ENCODE data around the gene KRTAP3-1. TPM values are rescaled to one million over a fixed set of nuclear protein-coding genes. Genes with fewer than 3 reads are reported as not detected.
"Not testable (repeated sequence)": the region's sequence is repeated elsewhere in the genome, so short reads cannot be mapped to it uniquely, and the experiment has no call there.

The KRTAP3-1 gene
- not detected for total RNA-seq
- not detected for polyA plus RNA-seq (ENCODE audit: insufficient read length in 6 of 6)
- long read RNA-seq, donor 1 = 0 reads
- long read RNA-seq, donor 2 = 0 reads
- long read RNA-seq, donor 3 = 0 reads
- long read RNA-seq, donor 4 = 0 reads
- long read RNA-seq, donor 5 = 0 reads
- long read RNA-seq, donor 6 = 0 reads
- long read RNA-seq, donor 7 = 0 reads
- long read RNA-seq, donor 8 = 0 reads
- long read RNA-seq, donor 9 = 0 reads
- long read RNA-seq, donor 10 = 0 reads
- long read RNA-seq, donor 11 = 0 reads
- long read RNA-seq, donor 12 = 0 reads

- H3K27me3 ChIP-seq = no peaks in the 10 kb centered on the region
- H3K36me3 ChIP-seq = no peaks in the 10 kb centered on the region
- intact Hi-C loops (cut with DNase I) = no loop called here
- no peak for TF ChIP-seq CTCF (IDR thresholded peaks at IDR 0.05)
- no peaks in the 10 kb centered on the region for H3K4me1 ChIP-seq
- DNase-seq = peak in 1 of 4 donors; percentile 53
- no peaks in the 10 kb centered on the region for H3K9me3 ChIP-seq
- H3K27ac ChIP-seq = no peak within 1 kb of the TSS
- peak; percentile 19 for ATAC-seq
- H3K4me3 ChIP-seq = no peak within 1 kb of the TSS
These were observed at the start of gene KRTAP3-1 for GRCh38 chr17:41008811-41009210. KRTAP3-1 (minus strand) TSS chr17:41009128; CDS start chr17:41009074, 54 bp downstream.

DNA sequence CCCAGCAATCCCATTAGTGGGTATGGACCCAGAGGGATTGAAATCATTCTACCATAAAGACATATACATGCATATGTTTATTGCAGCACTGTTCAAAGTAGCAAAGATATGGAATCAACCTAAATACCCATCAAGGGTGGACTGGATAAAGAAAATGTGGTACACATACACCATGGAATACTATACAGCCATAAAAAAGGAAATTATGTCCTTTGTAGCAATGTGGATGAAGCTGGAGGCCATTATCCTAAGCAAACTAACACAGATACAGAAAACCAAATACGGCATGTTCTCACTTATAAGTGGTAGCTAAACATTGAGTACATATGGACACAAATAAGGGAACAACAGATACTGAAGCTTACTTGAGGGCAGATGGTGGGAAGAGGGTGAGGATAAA is 48.6 kb upstream of the KRTAP3-1 start:
- TF ChIP-seq CTCF (IDR thresholded peaks at IDR 0.05) = no peak
- no peak overlapping the region for H3K27ac ChIP-seq
- DNase-seq = no peak
- no peaks in the 10 kb centered on the region for H3K9me3 ChIP-seq
- ATAC-seq = no peak
- H3K36me3 ChIP-seq = no peaks in the 10 kb centered on the region
- intact Hi-C loops (cut with DNase I) = no loop called here
- no peak overlapping the region for H3K4me3 ChIP-seq
- no peaks in the 10 kb centered on the region for H3K4me1 ChIP-seq
- H3K27me3 ChIP-seq = peaks cover 0 to 30% of the 10 kb centered on the region in 2 donors

DNA sequence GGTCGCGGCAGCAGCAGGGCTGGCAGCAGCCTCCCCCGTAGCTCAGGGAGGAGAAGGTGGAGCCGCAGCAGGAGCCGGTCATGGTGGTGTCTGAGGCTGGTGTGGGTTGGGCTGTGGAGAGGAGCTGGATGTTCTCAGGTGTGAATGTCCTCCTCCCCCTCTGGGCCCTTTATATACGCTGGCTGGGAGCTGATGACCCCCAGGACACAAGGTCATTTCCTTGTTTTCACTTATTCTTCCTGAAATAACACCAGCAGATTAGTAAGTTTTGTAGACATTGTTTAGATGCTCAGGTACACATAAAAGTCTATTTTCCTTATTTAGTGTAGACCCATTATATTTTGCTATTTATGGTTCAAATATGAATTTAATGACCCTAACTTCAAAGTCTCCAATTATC is 46.2 kb upstream of the KRTAP3-1 start, which contains the start of gene KRTAP2-2:
Gene KRTAP2-2 (minus strand): TSS at position 101 of the 400 bp plus-strand sequence. CDS start 19 bp downstream, at position 82.
- ATAC-seq; DNase-seq; H3K9me3 ChIP-seq; H3K36me3 ChIP-seq; H3K27ac ChIP-seq; H3K4me3 ChIP-seq; H3K4me1 ChIP-seq; intact Hi-C loops (cut with DNase I): not testable (repeated sequence)
- peaks cover 0 to 25% of the 10 kb centered on the region in 2 donors for H3K27me3 ChIP-seq

- H3K9me3 ChIP-seq; intact Hi-C loops (cut with DNase I); H3K27ac ChIP-seq; ATAC-seq; H3K36me3 ChIP-seq; H3K4me3 ChIP-seq; H3K4me1 ChIP-seq; DNase-seq: not testable (repeated sequence)
- peaks cover 0 to 29% of the 10 kb centered on the region in 2 donors for H3K27me3 ChIP-seq
These were observed 45.6 kb upstream of the KRTAP3-1 start for GRCh38 chr17:41054556-41054955.

DNA sequence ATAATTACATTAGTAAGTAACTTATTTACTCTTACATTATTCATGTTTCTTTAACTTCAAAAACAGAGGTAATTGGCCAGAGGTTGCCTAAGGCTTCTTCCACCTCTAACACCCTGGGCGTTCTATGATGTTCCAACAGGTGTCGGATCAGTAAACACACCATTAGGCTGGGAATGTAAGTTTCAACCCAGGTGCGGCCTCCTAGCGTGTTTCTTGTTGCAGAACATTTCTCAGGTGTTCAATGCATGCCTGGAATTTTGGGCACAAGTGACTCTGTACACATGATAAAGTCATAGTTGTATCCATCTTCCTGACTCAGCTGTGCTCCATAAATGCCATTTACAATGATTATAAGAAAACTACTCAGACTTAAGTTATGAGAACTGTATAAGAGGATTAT is 45.1 kb upstream of the KRTAP3-1 start:
- no peak overlapping the region for H3K27ac ChIP-seq
- TF ChIP-seq CTCF (IDR thresholded peaks at IDR 0.05) = no peak
- H3K27me3 ChIP-seq = peaks cover 0 to 27% of the 10 kb centered on the region in 2 donors
- no peaks in the 10 kb centered on the region for H3K9me3 ChIP-seq
- no peaks in the 10 kb centered on the region for H3K4me1 ChIP-seq
- intact Hi-C loops (cut with DNase I) = no loop called here
- DNase-seq (no peak), ATAC-seq (no peak)
- no peak overlapping the region for H3K4me3 ChIP-seq
- H3K36me3 ChIP-seq = no peaks in the 10 kb centered on the region

DNA sequence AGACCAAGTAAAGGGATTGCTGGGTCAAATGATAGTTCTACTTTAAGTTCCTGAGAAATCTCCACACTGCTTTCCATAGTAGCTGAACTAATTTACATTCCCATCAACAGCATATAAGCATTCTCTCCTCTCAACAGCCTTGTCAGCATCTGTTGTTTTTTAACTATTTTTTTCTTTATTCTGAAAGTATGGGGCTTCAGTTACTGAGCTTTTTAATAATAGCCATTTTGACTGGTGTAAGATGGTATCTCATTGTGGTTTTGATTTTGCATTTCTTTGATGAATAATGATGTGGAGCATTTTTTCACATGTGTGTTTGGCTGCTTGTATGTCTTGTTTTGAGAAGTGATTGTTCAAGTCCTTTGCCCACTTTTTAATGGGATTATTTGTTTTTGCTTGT is 43.6 kb upstream of the KRTAP3-1 start:
- no peak for TF ChIP-seq CTCF (IDR thresholded peaks at IDR 0.05)
- Histone ChIP-seq H3K4me3 (no peak overlapping the region), H3K27me3 (peaks cover 2 to 26% of the 10 kb centered on the region in 2 donors), H3K27ac (no peak overlapping the region), H3K36me3 (no peaks in the 10 kb centered on the region), H3K9me3 (no peaks in the 10 kb centered on the region), H3K4me1 (no peaks in the 10 kb centered on the region)
- DNase-seq (no peak), ATAC-seq (no peak)
- intact Hi-C loops (cut with DNase I) = no loop called here

Data from left lung (tissue), 14 donors.